ENCODE results near the gene HS6ST1.

The HS6ST1 gene

DNA sequence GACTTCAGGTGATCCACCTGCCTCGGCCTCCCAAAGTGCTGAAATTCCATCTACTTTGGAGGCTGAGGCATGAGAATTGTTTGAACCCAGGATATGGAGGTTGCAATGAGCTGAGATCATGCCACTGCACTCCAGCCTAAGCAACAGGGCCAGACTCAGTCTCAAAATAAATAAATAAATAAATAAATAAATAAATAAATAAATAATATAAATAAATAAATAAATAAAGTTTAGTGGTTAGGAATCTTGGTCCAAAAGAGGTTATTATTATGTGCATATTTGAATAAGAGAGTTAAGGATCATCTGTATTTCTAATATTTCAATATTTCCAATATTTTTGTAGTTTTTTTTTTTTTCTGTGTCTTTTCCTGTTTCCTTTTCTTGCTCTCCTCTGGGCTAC is 90.8 kb downstream of the HS6ST1 start:
- Histone ChIP-seq H2AFZ (ENCODE audit: low read depth, low read length) (no peak overlapping the region), H3K4ac (ENCODE audit: low read depth in 1 of 2, low read length in 2 of 2) (no peak overlapping the region), H3K9me3 (ENCODE audit: control insufficient read depth, low read length) (no peaks in the 10 kb centered on the region), H3K9ac (ENCODE audit: low read length) (no peak overlapping the region), H3K4me2 (ENCODE audit: low read length, poor library complexity, severe bottlenecking) (no peak overlapping the region), H4K91ac (ENCODE audit: low read length) (no peak overlapping the region), H3K4me3 (ENCODE audit: insufficient read depth in 1 of 2, low read depth in 1 of 2, low read length in 2 of 2) (no peak overlapping the region), H3K14ac (ENCODE audit: low read length in 2 of 2) (no peak overlapping the region), H2BK5ac (ENCODE audit: low read depth, low read length, poor library complexity, severe bottlenecking) (no peak overlapping the region), H2BK12ac (ENCODE audit: low read length in 2 of 2) (no peak overlapping the region), H2BK15ac (ENCODE audit: low read depth, poor library complexity, severe bottlenecking) (no peak overlapping the region), H3K4me1 (ENCODE audit: control insufficient read depth, insufficient read depth, low read depth, low read length) (peaks cover 4% of the 10 kb centered on the region), H3K23ac (ENCODE audit: low read length in 2 of 2) (no peak overlapping the region), H3K18ac (ENCODE audit: low read depth in 1 of 2, low read length in 2 of 2) (no peak overlapping the region), H2AK5ac (ENCODE audit: low read length, severe bottlenecking) (no peak overlapping the region), H3K79me1 (replicated peaks; ENCODE audit: low read length, poor library complexity, severe bottlenecking) (no peaks in the 10 kb centered on the region), H2BK120ac (ENCODE audit: low read depth, low read length) (no peak overlapping the region), H3K27ac (ENCODE audit: low read length, poor library complexity, severe bottlenecking) (no peak overlapping the region), H3K27me3 (ENCODE audit: control insufficient read depth in 1 of 2, insufficient read depth in 1 of 2, low read length in 2 of 2) (peaks cover 5 to 6% of the 10 kb centered on the region in 2 experiments), H3K36me3 (ENCODE audit: control insufficient read depth in 1 of 2, insufficient read depth in 2 of 2, low read depth in 1 of 2, low read length in 2 of 2) (no peaks in the 10 kb centered on the region), H4K8ac (ENCODE audit: low read length) (no peak overlapping the region)
- no peak for DNase-seq
- 100% methylated on average over 1 of the region's 1 CpG for WGBS

DNA sequence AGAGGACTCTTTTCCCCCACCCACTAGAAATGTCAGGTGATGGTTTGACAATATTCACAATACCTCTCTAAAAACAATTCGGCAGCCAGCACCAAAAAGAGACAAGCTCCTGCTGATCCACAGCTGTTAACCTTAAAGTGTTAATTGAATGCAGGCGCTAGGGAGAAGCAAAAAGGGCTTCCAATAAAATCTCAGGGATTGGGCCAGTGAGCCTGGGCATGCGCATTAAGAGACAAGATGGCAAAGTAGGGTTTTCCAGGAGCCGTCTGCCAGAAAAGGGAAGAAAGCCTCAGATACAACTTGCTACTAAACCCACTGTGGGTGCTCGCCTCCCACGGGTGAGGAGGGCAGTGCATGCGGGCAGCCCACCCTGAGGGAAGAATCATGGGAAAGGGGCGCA is 98.8 kb downstream of the HS6ST1 start:
- Histone ChIP-seq H2BK15ac (ENCODE audit: low read depth, poor library complexity, severe bottlenecking) (no peak overlapping the region), H2AK5ac (ENCODE audit: low read length, severe bottlenecking) (no peak overlapping the region), H3K4ac (ENCODE audit: low read depth in 1 of 2, low read length in 2 of 2) (no peak overlapping the region), H3K79me1 (replicated peaks; ENCODE audit: low read length, poor library complexity, severe bottlenecking) (no peaks in the 10 kb centered on the region), H3K9me3 (ENCODE audit: control insufficient read depth, low read length) (no peaks in the 10 kb centered on the region), H3K27ac (ENCODE audit: low read length, poor library complexity, severe bottlenecking) (no peak overlapping the region), H2BK120ac (ENCODE audit: low read depth, low read length) (no peak overlapping the region), H2AFZ (ENCODE audit: low read depth, low read length) (no peak overlapping the region), H3K9ac (ENCODE audit: low read length) (no peak overlapping the region), H3K36me3 (ENCODE audit: control insufficient read depth in 1 of 2, insufficient read depth in 2 of 2, low read depth in 1 of 2, low read length in 2 of 2) (no peaks in the 10 kb centered on the region), H4K8ac (ENCODE audit: low read length) (no peak overlapping the region), H3K18ac (ENCODE audit: low read depth in 1 of 2, low read length in 2 of 2) (no peak overlapping the region), H2BK12ac (ENCODE audit: low read length in 2 of 2) (no peak overlapping the region), H3K4me1 (ENCODE audit: control insufficient read depth, insufficient read depth, low read depth, low read length) (no peaks in the 10 kb centered on the region), H3K27me3 (ENCODE audit: control insufficient read depth in 1 of 2, insufficient read depth in 1 of 2, low read length in 2 of 2) (peaks cover 0 to 3% of the 10 kb centered on the region in 2 experiments), H3K14ac (ENCODE audit: low read length in 2 of 2) (no peak overlapping the region), H3K4me3 (ENCODE audit: insufficient read depth in 1 of 2, low read depth in 1 of 2, low read length in 2 of 2) (no peak overlapping the region), H3K4me2 (ENCODE audit: low read length, poor library complexity, severe bottlenecking) (no peak overlapping the region), H2BK5ac (ENCODE audit: low read depth, low read length, poor library complexity, severe bottlenecking) (no peak overlapping the region), H3K23ac (ENCODE audit: low read length in 2 of 2) (no peak overlapping the region), H4K91ac (ENCODE audit: low read length) (no peak overlapping the region)
- DNase-seq = no peak
- WGBS = 86% methylated on average over 8 of the region's 8 CpGs

- H3K79me1 ChIP-seq (replicated peaks; ENCODE audit: low read length, poor library complexity, severe bottlenecking) = no peaks in the 10 kb centered on the region
- no peak overlapping the region for H4K8ac ChIP-seq (ENCODE audit: low read length)
- no peak overlapping the region for H2BK15ac ChIP-seq (ENCODE audit: low read depth, poor library complexity, severe bottlenecking)
- H3K4me1 ChIP-seq (ENCODE audit: control insufficient read depth, insufficient read depth, low read depth, low read length) = no peaks in the 10 kb centered on the region
- no peaks in the 10 kb centered on the region for H3K9me3 ChIP-seq (ENCODE audit: control insufficient read depth, low read length)
- no peak overlapping the region for H2AK5ac ChIP-seq (ENCODE audit: low read length, severe bottlenecking)
- no peak overlapping the region for H4K91ac ChIP-seq (ENCODE audit: low read length)
- 89% methylated on average over 4 of the region's 4 CpGs for WGBS
- H2AFZ ChIP-seq (ENCODE audit: low read depth, low read length) = no peak overlapping the region
- H3K23ac ChIP-seq (ENCODE audit: low read length in 2 of 2) = no peak overlapping the region
- no peak overlapping the region for H3K4ac ChIP-seq (ENCODE audit: low read depth in 1 of 2, low read length in 2 of 2)
- DNase-seq = no peak
- no peak overlapping the region for H2BK12ac ChIP-seq (ENCODE audit: low read length in 2 of 2)
- no peak overlapping the region for H3K14ac ChIP-seq (ENCODE audit: low read length in 2 of 2)
- H2BK120ac ChIP-seq (ENCODE audit: low read depth, low read length) = no peak overlapping the region
- no peak overlapping the region for H3K4me3 ChIP-seq (ENCODE audit: insufficient read depth in 1 of 2, low read depth in 1 of 2, low read length in 2 of 2)
- H3K27ac ChIP-seq (ENCODE audit: low read length, poor library complexity, severe bottlenecking) = no peak overlapping the region
- H2BK5ac ChIP-seq (ENCODE audit: low read depth, low read length, poor library complexity, severe bottlenecking) = no peak overlapping the region
- no peak overlapping the region for H3K18ac ChIP-seq (ENCODE audit: low read depth in 1 of 2, low read length in 2 of 2)
- H3K9ac ChIP-seq (ENCODE audit: low read length) = no peak overlapping the region
- H3K27me3 ChIP-seq (ENCODE audit: control insufficient read depth in 1 of 2, insufficient read depth in 1 of 2, low read length in 2 of 2) = peaks cover 0 to 10% of the 10 kb centered on the region in 2 experiments
- H3K36me3 ChIP-seq (ENCODE audit: control insufficient read depth in 1 of 2, insufficient read depth in 2 of 2, low read depth in 1 of 2, low read length in 2 of 2) = no peaks in the 10 kb centered on the region
- no peak overlapping the region for H3K4me2 ChIP-seq (ENCODE audit: low read length, poor library complexity, severe bottlenecking)
These were observed 101.0 kb downstream of the HS6ST1 start for GRCh38 chr2:128217671-128218070.

DNA sequence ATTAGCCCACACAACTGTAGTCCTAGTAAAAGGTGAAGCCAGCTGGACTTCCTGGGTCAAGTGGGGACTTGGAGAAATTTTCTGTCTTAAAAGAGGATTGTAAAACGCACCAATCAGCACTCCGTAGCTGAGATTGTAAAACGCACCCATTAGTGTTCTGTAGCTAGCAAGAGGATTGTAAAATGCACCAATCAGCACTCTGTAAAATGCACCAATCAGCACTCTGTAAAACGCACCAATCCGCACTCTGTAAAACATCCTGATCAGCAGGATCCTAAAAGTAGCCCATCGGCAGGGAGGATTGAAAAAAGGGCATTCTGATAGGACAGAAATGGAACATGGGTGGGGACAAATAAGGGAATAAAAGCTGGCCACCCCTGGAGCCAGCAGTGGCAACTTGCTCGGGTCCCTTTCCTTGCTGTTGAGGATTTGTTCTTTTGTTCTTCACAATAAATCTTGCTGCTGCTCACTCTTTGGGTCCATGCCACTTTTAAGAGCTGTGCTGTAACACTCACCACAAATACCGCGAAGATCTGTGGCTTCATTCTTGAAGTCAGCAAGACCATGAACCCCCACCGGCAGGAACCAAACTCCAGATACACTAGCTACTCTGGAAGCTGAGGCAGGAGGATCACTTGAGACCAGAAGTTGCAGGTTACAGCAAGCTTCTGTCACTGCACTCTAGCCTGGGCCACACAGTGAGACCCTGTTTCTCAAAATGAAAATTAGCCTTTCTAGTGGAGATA is 102.6 kb downstream of the HS6ST1 start:
- Histone ChIP-seq H2BK5ac (ENCODE audit: low read depth, low read length, poor library complexity, severe bottlenecking) (no peak overlapping the region), H2BK120ac (ENCODE audit: low read depth, low read length) (no peak overlapping the region), H3K18ac (ENCODE audit: low read depth in 1 of 2, low read length in 2 of 2) (no peak overlapping the region), H2AFZ (ENCODE audit: low read depth, low read length) (no peak overlapping the region), H3K14ac (ENCODE audit: low read length in 2 of 2) (no peak overlapping the region), H3K79me1 (replicated peaks; ENCODE audit: low read length, poor library complexity, severe bottlenecking) (no peaks in the 10 kb centered on the region), H3K27me3 (ENCODE audit: control insufficient read depth in 1 of 2, insufficient read depth in 1 of 2, low read length in 2 of 2) (peaks cover 0 to 12% of the 10 kb centered on the region in 2 experiments), H3K23ac (ENCODE audit: low read length in 2 of 2) (no peak overlapping the region), H2BK15ac (ENCODE audit: low read depth, poor library complexity, severe bottlenecking) (no peak overlapping the region), H3K27ac (ENCODE audit: low read length, poor library complexity, severe bottlenecking) (no peak overlapping the region), H4K8ac (ENCODE audit: low read length) (no peak overlapping the region), H2BK12ac (ENCODE audit: low read length in 2 of 2) (no peak overlapping the region), H3K4ac (ENCODE audit: low read depth in 1 of 2, low read length in 2 of 2) (no peak overlapping the region), H3K4me1 (ENCODE audit: control insufficient read depth, insufficient read depth, low read depth, low read length) (no peaks in the 10 kb centered on the region), H3K9me3 (ENCODE audit: control insufficient read depth, low read length) (no peaks in the 10 kb centered on the region), H2AK5ac (ENCODE audit: low read length, severe bottlenecking) (no peak overlapping the region), H3K36me3 (ENCODE audit: control insufficient read depth in 1 of 2, insufficient read depth in 2 of 2, low read depth in 1 of 2, low read length in 2 of 2) (no peaks in the 10 kb centered on the region), H3K4me2 (ENCODE audit: low read length, poor library complexity, severe bottlenecking) (no peak overlapping the region), H3K4me3 (ENCODE audit: insufficient read depth in 1 of 2, low read depth in 1 of 2, low read length in 2 of 2) (no peak overlapping the region), H3K9ac (ENCODE audit: low read length) (no peak overlapping the region), H4K91ac (ENCODE audit: low read length) (no peak overlapping the region)
- 92% methylated on average over 9 of the region's 10 CpGs for WGBS
- DNase-seq = no peak
